HG03159 (cell line): ENCODE results near the gene HPCA.
"Not testable (repeated sequence)": the region's sequence is repeated elsewhere in the genome, so short reads cannot be mapped to it uniquely, and the experiment has no call there.

ENCODE experiments used
- ATAC-seq: cut with Tn5 transposase; IDR thresholded peaks from one replicate; pipeline ENCODE4 v1.9.1; 2021; ENCODE audit warnings: mild to moderate bottlenecking, moderate library complexity; ENCODE audit not compliant: unreplicated experiment

HPCA gene

DNA sequence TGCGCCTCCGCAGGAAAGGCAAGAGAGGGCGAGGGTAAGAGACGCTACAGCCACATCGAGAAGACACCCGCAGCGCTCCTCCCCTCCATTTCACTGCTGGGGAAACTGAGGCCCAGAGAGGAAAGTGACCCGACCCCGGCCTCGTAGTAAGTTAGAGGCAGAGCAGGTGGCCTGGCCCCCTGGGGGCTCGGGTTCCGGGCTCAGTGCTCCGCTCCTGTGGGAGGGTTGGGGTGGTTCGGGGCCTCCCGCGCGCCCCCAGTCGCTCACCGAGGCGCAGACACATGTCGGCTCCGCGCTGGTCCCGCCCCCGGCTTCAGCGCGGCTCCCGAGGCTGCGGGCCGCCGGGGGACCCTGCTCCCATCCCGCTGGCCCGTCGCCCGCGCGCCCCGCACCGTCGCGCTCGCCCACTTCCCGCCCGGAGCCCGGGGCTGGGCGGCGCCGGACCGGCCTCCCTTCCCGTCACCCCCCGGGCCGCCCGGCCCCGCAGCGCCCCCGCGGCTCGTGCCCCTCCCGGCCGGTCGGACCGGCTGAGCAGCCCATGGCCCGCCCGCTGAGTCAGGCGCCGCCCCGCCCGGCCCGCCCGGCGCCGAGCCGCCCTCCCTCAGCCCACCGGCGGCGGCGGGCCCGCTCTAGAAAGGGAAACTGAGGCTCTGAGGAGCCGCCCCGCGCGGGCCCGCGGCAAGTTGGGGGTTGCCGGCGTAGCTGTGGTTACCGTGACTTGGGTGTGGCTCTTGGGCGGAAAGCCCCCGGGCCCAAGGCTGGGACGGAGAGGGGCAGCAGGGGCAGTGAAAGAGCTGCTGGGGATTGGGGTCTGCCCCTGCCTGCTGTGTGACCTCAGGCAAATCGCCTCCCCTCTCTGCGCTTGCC lies 14.9 kb downstream of the HPCA start, which contains the start of gene TMEM54:
TSS of gene TMEM54 (minus strand) at position 434 of the 867 bp plus-strand sequence. CDS start at position 283, 151 bp downstream.
- ATAC-seq = no peak

DNA sequence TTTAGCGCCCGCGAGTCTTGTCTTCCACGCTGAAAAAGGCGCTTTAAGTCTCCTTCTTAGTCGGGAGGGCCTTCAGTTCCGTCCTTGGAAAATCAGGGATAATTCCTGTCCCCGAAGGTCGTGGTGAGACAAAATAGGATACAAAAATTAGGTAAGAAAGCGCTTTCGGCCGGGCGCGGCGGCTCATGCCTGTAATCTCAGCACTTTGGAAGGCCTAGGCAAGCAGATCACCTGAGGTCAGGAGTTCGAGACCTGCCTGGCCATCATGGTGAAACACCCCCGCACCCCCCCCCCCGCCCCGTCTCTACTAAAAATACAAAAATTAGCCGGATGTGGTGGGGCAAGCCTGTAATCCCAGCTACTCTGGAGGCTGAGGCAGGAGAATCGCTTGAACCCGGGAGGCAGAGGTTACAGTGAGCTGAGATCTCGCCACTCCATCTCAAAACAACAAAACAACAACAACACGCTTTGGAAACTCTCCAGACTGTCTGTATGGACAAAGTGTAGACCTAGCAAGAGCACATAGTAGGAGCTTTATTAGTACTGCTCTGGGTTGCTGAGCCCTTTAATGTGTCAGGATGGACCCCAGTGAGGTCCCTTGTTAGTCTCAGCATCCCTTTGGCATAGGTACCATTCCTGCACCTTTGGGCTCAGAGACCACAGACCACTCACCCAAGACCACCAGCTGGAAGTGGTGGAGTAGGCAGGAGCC lies 15.7 kb downstream of the HPCA start:
- no peak for ATAC-seq

DNA sequence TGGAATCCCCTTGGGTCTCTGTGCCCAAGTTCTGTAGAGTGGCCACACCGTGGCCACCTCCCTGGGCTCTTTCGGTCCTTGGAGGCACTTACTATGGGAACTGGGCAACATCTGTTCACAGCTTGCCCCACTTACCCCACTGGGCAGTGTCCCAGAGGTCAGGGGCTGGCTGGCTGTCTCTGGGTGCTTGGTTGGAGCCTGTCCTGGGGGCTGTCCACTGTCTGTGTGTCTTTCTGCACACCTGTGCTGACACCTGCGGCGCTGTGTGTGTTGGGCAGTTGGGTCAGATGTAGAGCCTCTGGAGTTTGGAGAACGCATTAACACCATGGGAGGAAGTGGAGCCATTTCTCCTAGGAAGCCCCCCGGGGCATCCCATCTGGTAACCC lies 16.2 kb downstream of the HPCA start:
- no peak for ATAC-seq

DNA sequence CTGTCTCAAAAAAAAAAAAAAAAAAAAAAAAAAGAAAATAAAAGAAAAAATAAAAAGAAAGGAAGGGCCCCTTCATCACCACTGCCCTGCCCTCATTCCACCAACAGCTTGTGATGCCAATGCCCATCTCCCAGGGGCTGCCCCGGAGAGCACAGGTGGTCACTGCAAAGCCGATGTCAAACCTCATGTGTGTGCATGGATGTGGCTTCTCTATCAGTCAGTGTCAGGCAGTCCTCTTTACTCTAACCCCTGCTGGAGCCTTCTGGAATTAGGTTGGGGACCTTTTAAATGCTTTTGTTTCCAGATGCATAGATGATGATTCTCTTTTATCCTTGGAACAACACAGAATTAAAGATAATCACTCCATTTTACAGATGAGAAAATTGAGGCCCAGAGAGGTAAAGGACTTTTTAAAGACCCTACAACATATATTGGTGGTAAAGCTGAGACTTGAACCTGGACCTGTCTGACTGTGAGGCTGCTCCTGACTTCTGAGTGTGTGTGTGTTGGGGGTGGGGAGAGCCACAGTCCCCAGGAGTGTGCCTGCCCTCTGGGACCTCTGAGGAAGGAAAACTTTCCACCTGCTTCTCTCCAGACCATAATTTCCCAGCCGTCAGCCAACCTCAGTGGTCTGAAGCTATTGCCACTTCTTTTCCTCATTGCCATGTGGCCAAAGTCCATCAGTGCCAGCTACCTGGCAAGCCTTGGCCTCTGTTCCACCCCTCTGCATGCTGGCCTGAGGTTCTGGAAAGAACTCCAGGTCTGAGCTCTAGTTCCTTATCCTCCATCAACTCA lies 17.9 kb downstream of the HPCA start:
- no peak for ATAC-seq

DNA sequence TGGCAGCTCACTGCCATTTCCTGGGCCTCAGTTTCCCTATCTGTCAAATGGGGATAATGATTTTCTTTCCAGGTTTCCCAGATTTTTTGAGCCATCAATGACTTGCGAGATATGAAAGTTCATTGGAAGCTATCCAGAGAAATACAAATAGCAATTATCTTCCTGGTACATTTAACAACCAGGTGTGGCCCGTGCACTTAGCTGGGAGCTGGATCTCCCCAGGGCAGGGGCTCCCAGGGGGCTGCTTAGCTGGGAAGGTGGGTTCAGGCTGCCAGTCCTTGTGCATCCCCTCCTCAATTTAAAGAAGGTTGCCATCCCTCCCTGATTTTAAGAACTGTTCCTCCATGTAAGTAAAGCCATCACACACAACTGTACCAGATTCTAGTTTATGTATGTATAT lies 18.5 kb downstream of the HPCA start:
- no peak for ATAC-seq

DNA sequence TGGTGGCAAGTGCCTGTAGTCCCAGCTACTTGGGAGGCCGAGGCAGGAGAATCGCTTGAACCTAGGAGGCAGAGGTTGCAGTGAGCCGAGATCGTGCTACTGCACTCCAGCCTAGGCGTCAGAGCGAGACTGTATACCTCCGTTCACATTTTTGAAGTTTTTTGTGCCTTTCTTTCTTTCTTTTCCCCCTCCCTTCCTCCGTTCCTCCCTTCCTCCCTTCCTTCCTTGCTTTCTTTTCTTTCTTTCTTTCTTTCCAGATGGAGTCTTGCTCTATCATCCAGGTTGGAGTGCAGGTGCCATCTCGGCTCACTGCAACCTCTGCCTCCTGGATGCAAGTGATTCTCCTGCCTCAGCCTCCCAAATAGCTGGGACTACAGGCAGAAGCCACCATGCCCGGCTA lies 19.3 kb downstream of the HPCA start:
- not testable (repeated sequence) for ATAC-seq

DNA sequence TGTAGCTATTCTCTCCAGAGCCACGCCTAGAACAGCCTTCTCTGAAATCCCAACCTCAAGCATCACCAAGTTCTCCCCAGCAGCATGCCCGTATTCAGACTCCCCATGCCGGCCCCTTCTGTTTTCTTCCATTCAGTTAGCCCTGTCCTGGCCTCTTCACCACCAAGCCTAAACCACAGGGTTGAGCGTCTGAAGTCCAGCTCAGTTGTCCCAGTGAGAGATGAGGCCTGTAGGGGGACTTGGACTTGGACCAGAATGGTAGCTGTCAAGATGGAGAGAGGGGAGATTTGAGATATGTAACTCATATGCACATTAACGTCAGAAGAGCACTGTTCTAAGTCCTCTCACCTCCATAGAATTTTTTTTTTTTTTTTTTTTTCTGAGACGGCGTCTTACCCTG lies 20.4 kb downstream of the HPCA start:
- ATAC-seq = no peak

DNA sequence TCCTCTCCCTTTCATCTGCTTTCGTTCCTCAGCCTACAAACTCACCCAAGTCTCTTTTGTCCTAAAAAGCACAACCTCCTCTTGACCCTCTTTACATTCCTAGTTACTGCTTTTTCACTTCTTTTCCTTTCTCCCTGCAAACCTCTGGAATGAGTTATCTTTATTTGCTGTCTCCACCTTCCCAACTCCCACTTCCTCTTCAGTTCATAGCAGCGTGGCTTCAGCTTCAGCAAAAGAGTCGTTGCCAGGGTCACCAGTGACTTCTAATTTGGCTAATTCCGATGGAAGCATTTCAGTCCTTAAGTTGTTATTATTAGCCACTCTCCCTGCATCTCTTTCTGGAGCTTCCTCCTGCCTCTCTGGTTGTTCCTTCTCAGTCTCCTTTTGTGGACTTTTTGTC lies 21.1 kb downstream of the HPCA start:
- ATAC-seq = no peak

DNA sequence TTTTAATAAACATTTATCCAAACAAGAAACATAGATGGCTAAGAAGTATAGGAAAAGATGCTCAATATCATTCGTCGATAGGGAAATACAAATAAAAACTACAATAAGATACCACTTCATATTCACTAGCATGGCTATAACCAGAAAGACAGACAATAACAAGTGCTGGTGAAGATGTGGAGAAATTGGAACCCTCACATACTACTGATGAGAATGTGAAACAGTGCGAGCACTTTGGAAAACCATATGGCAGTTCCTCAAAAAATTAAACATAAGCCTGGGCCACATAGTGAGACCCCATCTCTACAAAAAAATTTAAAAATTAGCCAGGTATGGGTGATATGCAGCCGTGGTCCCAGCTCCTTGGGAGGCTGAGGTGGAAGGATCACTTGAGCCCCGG lies 24.0 kb downstream of the HPCA start:
- no peak for ATAC-seq

DNA sequence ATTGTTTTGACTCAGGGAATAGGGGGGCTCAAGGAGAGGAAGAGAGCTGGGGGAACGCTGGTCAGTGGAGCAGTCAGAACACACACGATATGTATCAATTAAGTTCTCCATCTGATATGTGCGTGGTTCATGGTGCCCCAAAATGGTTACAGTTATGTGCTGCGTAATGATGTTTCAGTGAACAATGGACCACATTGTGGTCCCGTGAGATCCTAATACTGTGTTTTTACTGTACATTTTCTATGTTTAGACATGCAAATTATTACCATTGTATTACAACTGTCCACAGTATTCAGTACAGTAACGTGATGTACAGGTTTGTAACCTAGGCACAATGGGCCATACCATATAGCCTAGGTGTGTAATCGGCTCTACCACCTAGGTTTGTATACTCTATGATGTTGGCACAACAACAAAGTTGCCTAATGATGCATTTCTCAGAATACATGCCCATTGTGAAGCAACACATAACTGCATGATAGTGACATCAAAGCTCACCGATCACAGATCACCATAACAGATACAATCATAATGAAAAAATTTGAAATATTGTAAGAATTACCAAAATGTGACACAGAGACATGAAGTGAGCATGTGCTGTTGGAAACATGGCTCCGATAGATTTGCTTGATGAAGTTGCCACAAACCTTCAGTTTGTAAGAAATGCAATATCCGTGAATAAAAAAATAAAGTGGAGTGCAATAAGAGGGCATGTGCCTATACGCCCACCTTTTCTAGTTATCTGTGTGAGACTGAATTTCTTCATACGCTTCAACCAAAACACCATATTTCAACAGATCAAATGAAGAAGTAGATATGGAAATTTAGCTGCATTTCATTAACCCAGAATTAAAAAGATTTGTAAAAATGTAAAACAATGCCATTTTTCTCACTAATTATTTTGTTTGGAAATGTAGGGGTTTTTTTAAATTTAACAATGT lies 29.7 kb downstream of the HPCA start:
- no peak for ATAC-seq

DNA sequence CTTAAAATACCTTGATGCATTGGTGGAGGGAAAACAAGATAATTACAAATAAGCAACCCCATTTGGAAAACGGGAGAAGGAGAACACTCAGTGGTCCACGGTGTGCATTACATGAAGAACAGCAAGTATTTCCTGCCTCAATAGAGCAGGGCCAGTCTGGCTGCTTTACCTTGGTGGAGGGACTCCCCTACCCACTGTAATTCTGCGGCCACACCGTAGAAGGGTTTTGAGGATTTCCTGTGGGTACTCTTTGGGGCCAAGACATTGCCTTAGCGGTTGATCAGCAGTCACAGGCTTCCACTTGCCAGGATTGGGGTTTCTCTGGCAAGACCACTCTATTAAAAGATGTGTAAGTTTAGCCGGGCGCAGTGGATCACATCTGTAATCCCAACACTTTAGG lies 31.2 kb downstream of the HPCA start:
- ATAC-seq = no peak

DNA sequence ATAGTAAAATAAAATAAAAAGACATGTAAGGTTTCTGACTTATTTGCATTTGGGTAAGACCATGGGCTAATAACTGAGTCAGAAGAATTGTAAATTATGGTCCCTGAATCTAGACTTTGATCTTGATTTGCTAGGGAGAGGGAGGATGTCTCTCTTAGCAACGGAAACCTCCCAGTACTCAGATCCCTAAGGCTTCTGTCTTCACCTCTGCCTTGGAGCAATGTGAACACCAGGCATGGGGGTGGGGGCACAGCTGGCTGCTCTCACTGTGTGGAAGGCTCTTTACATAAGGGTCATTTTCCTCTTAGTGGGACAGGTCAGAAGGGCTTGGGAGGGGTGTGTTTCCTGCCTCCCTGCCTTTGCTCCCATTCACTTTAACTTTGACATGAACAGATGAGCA lies 31.9 kb downstream of the HPCA start:
- no peak for ATAC-seq

DNA sequence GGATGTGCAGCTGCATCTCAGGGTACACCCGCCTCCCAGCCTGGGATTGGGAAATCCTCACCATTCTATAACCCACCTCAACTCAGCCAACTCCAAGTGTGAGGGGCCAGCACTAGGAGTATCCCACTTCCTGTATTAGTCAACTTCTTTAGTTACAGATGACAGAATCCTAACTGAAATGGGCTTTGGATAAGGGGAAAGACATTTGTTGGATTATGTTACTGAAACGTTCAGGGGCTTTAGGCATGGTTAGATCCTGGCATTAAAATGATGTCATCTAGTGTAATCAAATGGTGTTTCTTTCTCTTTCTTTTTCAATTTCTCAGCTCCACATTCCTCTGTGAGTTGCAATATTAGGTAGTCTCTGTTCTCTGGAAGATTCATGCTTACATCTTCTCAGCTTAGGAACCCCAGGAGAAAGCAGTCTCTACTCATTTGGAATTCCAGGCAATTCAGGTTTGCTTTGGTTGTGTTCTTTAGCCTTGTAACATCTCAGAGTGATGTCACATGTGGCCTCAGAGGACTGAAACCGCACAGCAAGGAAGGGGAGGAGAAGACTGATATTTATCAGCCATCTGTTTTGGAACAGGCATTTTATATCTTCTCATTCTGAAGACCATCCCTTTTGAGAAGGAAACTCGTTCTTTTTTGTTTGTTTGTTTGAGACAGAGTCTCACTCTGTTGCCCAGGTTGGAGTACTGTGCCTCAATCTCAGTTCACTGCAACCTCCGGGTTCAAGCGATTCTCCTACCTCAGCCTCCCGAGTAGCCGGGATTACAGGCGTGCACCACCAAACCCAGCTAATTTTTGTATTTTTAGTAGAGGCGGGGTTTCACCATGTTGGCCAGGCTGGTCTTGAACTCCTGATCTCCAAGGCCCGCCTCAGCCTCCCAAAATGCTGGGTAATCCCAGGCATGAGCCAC lies 33.8 kb downstream of the HPCA start:
- no peak for ATAC-seq

DNA sequence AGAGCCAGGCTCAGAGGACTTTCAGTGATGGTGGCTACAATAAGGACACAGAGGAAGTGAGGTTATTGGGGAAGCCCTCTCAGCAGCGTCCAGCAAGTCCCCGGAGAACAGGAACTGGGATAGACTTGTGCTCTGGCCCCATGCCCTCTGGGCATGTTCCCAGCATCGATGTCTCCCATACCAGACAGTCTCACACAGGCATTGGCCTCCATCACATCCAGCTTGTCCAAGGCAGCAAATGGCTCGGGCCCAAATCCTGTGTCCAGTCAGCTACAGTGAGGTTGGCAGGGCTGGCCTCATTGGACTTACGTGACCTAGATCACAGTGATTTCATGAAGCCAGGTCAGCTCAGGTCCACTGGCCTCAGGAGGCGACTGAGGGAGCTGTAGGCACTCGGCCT lies 34.5 kb downstream of the HPCA start:
- no peak for ATAC-seq

DNA sequence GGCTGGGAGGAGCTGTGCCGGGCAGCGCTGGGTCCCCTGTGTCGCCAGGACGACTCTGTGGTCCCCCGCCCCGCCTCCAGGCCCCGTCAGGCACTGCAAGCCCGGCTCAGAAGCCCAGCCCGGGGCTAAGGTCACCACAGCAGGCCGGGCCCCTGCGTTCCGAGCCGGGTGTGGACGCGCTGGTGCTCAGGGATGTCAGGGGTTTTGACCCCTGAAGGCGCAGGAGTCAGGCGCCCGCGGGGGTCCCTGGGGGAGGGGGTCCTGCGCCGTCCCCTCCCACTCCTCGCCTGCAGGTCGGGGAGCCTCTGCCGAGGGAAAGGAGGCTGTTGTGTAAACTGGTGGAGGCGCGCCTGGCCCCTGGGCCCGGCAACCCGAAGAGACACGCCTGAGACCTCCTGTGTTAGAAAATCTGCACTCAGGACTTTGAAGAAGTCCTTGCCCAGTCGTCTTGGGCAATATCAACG lies 38.6 kb downstream of the HPCA start:
- ATAC-seq = no peak

DNA sequence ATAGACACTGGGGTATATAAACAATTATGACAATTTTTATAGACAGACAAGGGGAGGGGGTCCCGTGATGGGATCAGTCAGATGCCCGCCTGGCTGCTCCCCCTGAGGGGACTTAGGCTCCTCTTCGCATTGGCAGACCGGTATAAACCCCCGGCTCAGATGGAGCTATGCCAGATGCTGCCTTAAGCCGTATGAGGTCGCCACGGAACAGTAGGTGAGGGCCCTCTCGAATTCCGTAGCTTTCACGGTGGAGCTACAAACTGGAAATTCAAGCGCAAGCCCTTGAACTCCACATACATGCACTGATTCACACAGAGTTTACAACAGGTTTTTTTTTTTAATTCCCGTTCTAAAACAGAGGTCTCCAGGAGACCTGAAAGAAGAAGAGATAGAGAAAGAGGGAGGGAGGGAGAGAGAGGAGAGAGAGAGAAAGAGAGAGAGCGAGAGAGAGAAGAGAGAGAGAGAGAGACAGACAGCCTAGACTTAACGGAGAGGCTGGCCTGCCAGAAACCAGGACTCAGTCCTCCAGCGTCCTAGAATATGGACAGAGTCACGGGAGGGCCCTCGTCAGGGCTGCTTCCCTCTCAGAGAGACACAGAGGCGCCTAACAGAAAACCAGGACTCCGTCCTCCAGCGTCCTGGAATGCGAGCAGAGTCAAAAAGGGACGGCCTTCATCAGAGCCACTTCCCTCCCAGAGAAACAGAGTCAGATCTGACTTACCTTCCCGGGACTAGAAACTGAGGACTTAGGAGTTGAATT lies 39.3 kb downstream of the HPCA start:
- no peak for ATAC-seq

DNA sequence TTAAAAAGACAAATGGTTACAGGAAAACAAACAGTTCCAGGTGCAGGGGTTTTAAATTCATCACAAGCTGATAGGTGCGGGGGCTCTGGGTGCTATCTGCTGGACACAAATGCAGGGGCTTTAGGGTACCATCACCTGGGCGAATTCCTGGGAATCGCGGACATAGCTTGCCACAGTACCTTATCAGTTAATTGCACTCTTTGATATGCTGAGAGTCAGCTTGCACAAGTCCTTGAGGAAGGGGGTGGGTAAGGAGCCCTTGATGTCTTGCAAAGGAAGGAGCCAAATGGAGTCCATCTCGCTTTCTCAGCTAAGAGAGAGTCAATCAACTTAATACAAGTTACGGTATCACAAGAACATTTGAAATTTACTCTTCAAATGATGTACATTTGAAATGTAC lies 40.3 kb downstream of the HPCA start:
- no peak for ATAC-seq

DNA sequence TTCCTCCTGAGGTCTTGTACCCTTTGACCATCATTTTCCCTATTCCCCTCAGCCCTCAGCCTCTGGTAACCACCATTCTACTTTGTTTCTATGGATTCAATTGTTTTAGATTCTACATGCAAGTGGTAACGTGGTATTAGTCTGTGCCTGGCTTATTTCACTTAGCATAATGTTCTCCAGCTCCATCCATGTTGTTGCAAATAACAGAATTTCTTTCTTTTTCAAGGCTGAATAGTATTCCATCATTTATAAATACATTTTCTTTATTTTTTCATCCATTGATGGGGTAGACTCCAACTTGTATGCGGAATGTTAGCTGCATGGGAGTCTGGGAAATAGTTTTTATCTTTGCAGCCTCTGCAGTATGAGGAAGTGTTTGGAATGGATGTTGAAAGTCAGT lies 41.1 kb downstream of the HPCA start:
- no peak for ATAC-seq

DNA sequence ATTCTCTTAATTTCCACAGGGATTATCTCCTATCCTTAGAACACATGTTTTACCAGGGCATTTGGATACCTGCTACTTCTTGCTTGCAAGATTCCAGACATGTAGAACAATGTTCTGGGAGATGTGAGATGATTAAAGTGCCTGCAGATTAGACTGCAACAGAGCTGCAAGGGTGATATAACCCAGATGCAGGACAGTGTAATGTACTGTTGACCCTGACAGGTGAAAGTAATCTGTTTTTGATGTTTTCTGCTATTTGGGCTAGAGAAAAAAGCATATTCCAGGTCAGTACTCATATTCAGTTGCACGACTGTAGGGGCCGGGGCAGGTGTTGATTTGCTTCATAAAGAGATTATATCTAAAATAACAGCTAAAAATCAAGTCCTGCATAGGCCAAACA lies 42.0 kb downstream of the HPCA start:
- ATAC-seq = no peak
